ENCODE measurements around the gene KCNMB2. TPM values are rescaled to one million over a fixed set of nuclear protein-coding genes. Genes with fewer than 3 reads are reported as not detected.

KCNMB2 gene
- polyA plus RNA-seq, 1 of the 3 experiments (the other 2 are of a cell fraction): not detected

DNA sequence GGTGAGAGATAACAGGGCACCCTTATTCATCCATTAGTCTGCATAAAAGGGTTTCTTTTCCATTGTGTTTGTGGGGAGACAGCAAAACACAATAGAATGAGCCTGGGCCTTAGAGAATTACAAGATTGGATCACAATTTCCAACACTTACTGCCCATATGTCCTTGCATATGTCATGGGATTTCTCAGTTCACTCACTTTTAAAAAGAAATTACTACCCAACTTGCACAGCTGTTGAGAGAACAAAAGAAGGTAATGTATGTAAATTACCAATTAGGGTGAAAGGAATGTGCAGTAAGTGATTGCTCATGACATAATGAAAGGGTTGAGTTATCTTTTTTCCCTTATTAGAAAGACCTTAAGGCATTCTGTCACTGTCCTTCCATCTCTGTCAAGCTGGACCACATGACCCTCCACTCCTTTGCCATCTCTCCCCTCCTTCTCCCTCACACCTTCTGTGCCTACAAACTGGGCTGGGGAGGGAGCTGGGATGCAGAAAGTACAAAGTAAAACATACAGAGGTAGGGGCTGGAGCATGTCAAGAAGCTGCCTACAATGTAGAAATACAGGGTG lies 291.1 kb downstream of the KCNMB2 start:
- H3K27ac ChIP-seq (ENCODE audit: low read depth in 2 of 2, low read length in 1 of 2): no peak overlapping the region
- no peak overlapping the region for H3K4me2 ChIP-seq
- no peak overlapping the region for H3K4me3 ChIP-seq (ENCODE audit: low read depth in 2 of 2, low read length in 1 of 2)
- no peaks in the 10 kb centered on the region for H3K27me3 ChIP-seq (ENCODE audit: insufficient read depth)
- no peaks in the 10 kb centered on the region for H3K79me2 ChIP-seq (ENCODE audit: insufficient read depth)
- TF ChIP-seq NFIC (IDR thresholded peaks at IDR 0.05; ENCODE audit: borderline replicate concordance) (no peak), USF2 (IDR thresholded peaks at IDR 0.05; ENCODE audit: borderline replicate concordance, low read depth, low read length) (no peak), NRF1 (IDR thresholded peaks at IDR 0.05; ENCODE audit: low read depth, low read length) (no peak), SMC3 (IDR thresholded peaks at IDR 0.05; ENCODE audit: low read depth, low read length) (no peak), REST (IDR thresholded peaks at IDR 0.05; ENCODE audit: low read depth, low read length) (no peak), RFX5 (IDR thresholded peaks at IDR 0.05; ENCODE audit: low read length) (no peak), TEAD4 (IDR thresholded peaks at IDR 0.05; ENCODE audit: borderline replicate concordance, insufficient read depth) (no peak), FOXJ3 (CRISPR knock-in tag; IDR thresholded peaks at IDR 0.05) (no peak), MXI1 (IDR thresholded peaks at IDR 0.05; ENCODE audit: low read depth, low read length) (no peak), ZBTB33 (IDR thresholded peaks at IDR 0.05; ENCODE audit: borderline replicate concordance, low read depth) (no peak), GATA2 (CRISPR knock-in tag; IDR thresholded peaks at IDR 0.05) (no peak), ELF1 (IDR thresholded peaks at IDR 0.05) (no peak), SIN3A (IDR thresholded peaks at IDR 0.05; ENCODE audit: borderline replicate concordance, low read depth, low read length) (no peak), TCF12 (IDR thresholded peaks at IDR 0.05) (no peak)
- TF ChIP-seq, protein P1, sequence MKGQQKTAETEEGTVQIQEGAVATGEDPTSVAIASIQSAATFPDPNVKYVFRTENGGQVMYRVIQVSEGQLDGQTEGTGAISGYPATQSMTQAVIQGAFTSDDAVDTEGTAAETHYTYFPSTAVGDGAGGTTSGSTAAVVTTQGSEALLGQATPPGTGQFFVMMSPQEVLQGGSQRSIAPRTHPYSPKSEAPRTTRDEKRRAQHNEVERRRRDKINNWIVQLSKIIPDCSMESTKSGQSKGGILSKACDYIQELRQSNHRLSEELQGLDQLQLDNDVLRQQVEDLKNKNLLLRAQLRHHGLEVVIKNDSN (IDR thresholded peaks at IDR 0.05; ENCODE audit: borderline replicate concordance, low read depth): no peak
- TF ChIP-seq, protein P2, sequence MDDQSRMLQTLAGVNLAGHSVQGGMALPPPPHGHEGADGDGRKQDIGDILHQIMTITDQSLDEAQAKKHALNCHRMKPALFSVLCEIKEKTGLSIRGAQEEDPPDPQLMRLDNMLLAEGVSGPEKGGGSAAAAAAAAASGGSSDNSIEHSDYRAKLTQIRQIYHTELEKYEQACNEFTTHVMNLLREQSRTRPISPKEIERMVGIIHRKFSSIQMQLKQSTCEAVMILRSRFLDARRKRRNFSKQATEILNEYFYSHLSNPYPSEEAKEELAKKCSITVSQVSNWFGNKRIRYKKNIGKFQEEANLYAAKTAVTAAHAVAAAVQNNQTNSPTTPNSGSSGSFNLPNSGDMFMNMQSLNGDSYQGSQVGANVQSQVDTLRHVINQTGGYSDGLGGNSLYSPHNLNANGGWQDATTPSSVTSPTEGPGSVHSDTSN (IDR thresholded peaks at IDR 0.05): no peak
- no peak overlapping the region for H2AFZ ChIP-seq (ENCODE audit: low read depth)
- no peaks in the 10 kb centered on the region for H3K36me3 ChIP-seq (replicated peaks in 1 of 2; ENCODE audit: control insufficient read depth in 1 of 2, insufficient read depth in 2 of 2, low read length in 1 of 2)
- POLR2A ChIA-PET: no interaction called here
- no peak overlapping the region for H3K9ac ChIP-seq
- no peak for DNase-seq
- H3K9me3 ChIP-seq: no peaks in the 10 kb centered on the region
- no peaks in the 10 kb centered on the region for H3K9me2 ChIP-seq
- H3K4me1 ChIP-seq (ENCODE audit: control insufficient read depth in 1 of 2, insufficient read depth in 2 of 2, low read depth in 1 of 2, low read length in 1 of 2): no peaks in the 10 kb centered on the region; a peak in 1 of 4 replicates
- H3F3A ChIP-seq (replicated peaks; ENCODE audit: insufficient read depth): no peaks in the 10 kb centered on the region
- H4K20me1 ChIP-seq (ENCODE audit: insufficient read depth): no peaks in the 10 kb centered on the region
- CTCF ChIA-PET: no interaction called here

Measured in SK-N-SH (cell line).